HEK293 (cell line): ENCODE data around the gene CAPN1.

ENCODE experiments used
- CTCF ChIA-PET: fragments of 350-600 bp; formaldehyde crosslinking; extraction: SDS; loops from one replicate; lab custom pipeline; 2021; ENCODE audit warnings: antibody characterized with exemption; lab: Yijun Ruan, JAX
- POLR2A ChIA-PET: fragments of 300-600 bp; formaldehyde crosslinking; extraction: SDS; loops from one replicate; lab custom pipeline; 2020; ENCODE audit warnings: antibody characterized with exemption, inconsistent platforms; lab: Yijun Ruan, JAX
- H3K27ac ChIP-seq: fragments of 200-500 bp; sonication (Bioruptor generic); 2 replicates; pipeline ENCODE4 v1.5.1; 2014; ENCODE audit warnings: low read depth, low read length, control low read depth, inconsistent platforms; ENCODE audit errors: extremely low read depth
- H3K36me3 ChIP-seq, 2 experiments: fragments of 200-500 bp in 1 of 2; sonication (Bioruptor generic) in 1 of 2; 1 replicate in 1 of 2; 2 replicates in 1 of 2; pipeline ENCODE4 v1.5.1; 2014 to 2017; ENCODE audit warnings: inconsistent platforms in 2 of 2, low read length in 2 of 2; ENCODE audit not compliant: control insufficient read depth in 2 of 2, insufficient read depth in 1 of 2
- H3K4me1 ChIP-seq: fragments of 200-500 bp; sonication (Bioruptor generic); 2 replicates; pipeline ENCODE4 v1.5.1; 2014; ENCODE audit warnings: mild to moderate bottlenecking, low read length, inconsistent platforms; ENCODE audit not compliant: control insufficient read depth, insufficient read depth
- H3K4me3 ChIP-seq: 2 replicates; pipeline ENCODE4 v1.5.1; 2011; ENCODE audit warnings: low read depth, mild to moderate bottlenecking, control low read depth, low read length, moderate library complexity
- H3K9me3 ChIP-seq: fragments of 200-500 bp; sonication (Bioruptor generic); 2 replicates; pipeline ENCODE4 v1.5.1; 2014; ENCODE audit warnings: low read depth, low read length, inconsistent platforms; ENCODE audit not compliant: control insufficient read depth, insufficient read depth
- GLIS1 ChIP-seq: fragments of 450-650 bp; formaldehyde crosslinking; IDR thresholded peaks from 2 replicates; pipeline ENCODE4 v1.5.1; 2016; ENCODE audit warnings: missing biosample characterization, missing genetic modification characterization
- OVOL3 ChIP-seq: fragments of 450-650 bp; formaldehyde crosslinking; IDR thresholded peaks from 2 replicates; pipeline ENCODE4 v1.5.1; 2016; ENCODE audit warnings: missing biosample characterization, missing genetic modification characterization
- PBX3 ChIP-seq: sonication (generic); formaldehyde crosslinking; IDR thresholded peaks from 2 replicates; pipeline ENCODE4 v1.8.1; 2022; ENCODE audit warnings: mild to moderate bottlenecking, moderate library complexity, missing genetic modification reagents
- ZBTB26 ChIP-seq: fragments of 450-650 bp; formaldehyde crosslinking; optimal IDR thresholded peaks from 2 replicates; pipeline ENCODE3; 2016; ENCODE audit warnings: missing biosample characterization, mild to moderate bottlenecking, missing genetic modification characterization
- ZFP37 ChIP-seq: fragments of 450-650 bp; formaldehyde crosslinking; IDR thresholded peaks from 2 replicates; pipeline ENCODE4 v1.5.1; 2016; ENCODE audit warnings: missing biosample characterization, missing genetic modification characterization
- ZNF138 ChIP-seq: fragments of 450-650 bp; formaldehyde crosslinking; IDR thresholded peaks from 2 replicates; pipeline ENCODE4 v1.5.1; 2016; ENCODE audit warnings: missing biosample characterization, missing genetic modification characterization, borderline replicate concordance
- ZNF146 ChIP-seq: fragments of 450-650 bp; formaldehyde crosslinking; IDR thresholded peaks from 2 replicates; pipeline ENCODE4 v1.5.1; 2016; ENCODE audit warnings: missing biosample characterization, missing genetic modification characterization
- ZNF155 ChIP-seq: fragments of 450-650 bp; formaldehyde crosslinking; IDR thresholded peaks from 2 replicates; pipeline ENCODE4 v1.5.1; 2016; ENCODE audit warnings: missing biosample characterization, missing genetic modification characterization
- ZNF175 ChIP-seq: fragments of 450-650 bp; formaldehyde crosslinking; IDR thresholded peaks from 2 replicates; pipeline ENCODE4 v1.5.1; 2016; ENCODE audit warnings: missing biosample characterization, missing genetic modification characterization
- ZNF184 ChIP-seq: fragments of 450-650 bp; IDR thresholded peaks from 2 replicates; pipeline ENCODE4 v1.5.1; 2018; ENCODE audit warnings: missing biosample characterization, mild to moderate bottlenecking, missing genetic modification characterization
- ZNF214 ChIP-seq: fragments of 450-650 bp; formaldehyde crosslinking; IDR thresholded peaks from 2 replicates; pipeline ENCODE4 v1.5.1; 2017; ENCODE audit warnings: missing biosample characterization, mild to moderate bottlenecking, missing genetic modification characterization, borderline replicate concordance
- ZNF239 ChIP-seq: fragments of 450-650 bp; formaldehyde crosslinking; IDR thresholded peaks from 2 replicates; pipeline ENCODE4 v1.5.1; 2016; ENCODE audit warnings: missing biosample characterization, missing genetic modification characterization
- ZNF280C ChIP-seq: fragments of 450-650 bp; formaldehyde crosslinking; IDR thresholded peaks from 2 replicates; pipeline ENCODE4 v1.5.1; 2016; ENCODE audit warnings: missing biosample characterization, missing genetic modification characterization
- ZNF335 ChIP-seq: fragments of 450-650 bp; formaldehyde crosslinking; conservative IDR thresholded peaks from 2 replicates; pipeline ENCODE4 v1.5.1; 2016; ENCODE audit warnings: missing biosample characterization, missing genetic modification characterization
- ZNF391 ChIP-seq: fragments of 450-650 bp; formaldehyde crosslinking; IDR thresholded peaks from 2 replicates; pipeline ENCODE4 v1.5.1; 2016; ENCODE audit warnings: low read depth, missing biosample characterization, missing genetic modification characterization, borderline replicate concordance
- ZNF571 ChIP-seq: fragments of 450-650 bp; formaldehyde crosslinking; IDR thresholded peaks from 2 replicates; pipeline ENCODE4 v1.5.0; 2017; ENCODE audit warnings: missing biosample characterization, missing genetic modification characterization
- ZNF645 ChIP-seq: fragments of 450-650 bp; formaldehyde crosslinking; IDR thresholded peaks from 2 replicates; pipeline ENCODE4; 2016; ENCODE audit warnings: missing biosample characterization, missing genetic modification characterization
- ZNF701 ChIP-seq: fragments of 450-650 bp; formaldehyde crosslinking; IDR thresholded peaks from 2 replicates; pipeline ENCODE4 v1.5.1; 2016; ENCODE audit warnings: missing biosample characterization, missing genetic modification characterization
- ZNF768 ChIP-seq: fragments of 450-650 bp; formaldehyde crosslinking; IDR thresholded peaks from 2 replicates; pipeline ENCODE4 v1.5.1; 2018; ENCODE audit warnings: missing biosample characterization, mild to moderate bottlenecking, missing genetic modification characterization
- ZNF776 ChIP-seq: fragments of 450-650 bp; formaldehyde crosslinking; IDR thresholded peaks from 2 replicates; pipeline ENCODE4 v1.5.0; 2017; ENCODE audit warnings: missing biosample characterization, missing genetic modification characterization, borderline replicate concordance
- ZNF792 ChIP-seq: fragments of 450-650 bp; formaldehyde crosslinking; IDR thresholded peaks from 2 replicates; pipeline ENCODE4 v1.5.1; 2016; ENCODE audit warnings: missing biosample characterization, missing genetic modification characterization
- ZSCAN4 ChIP-seq: fragments of 450-650 bp; formaldehyde crosslinking; IDR thresholded peaks from 2 replicates; pipeline ENCODE4 v1.5.1; 2017; ENCODE audit warnings: missing biosample characterization, missing genetic modification characterization
- TF ChIP-seq, protein P1 (sequence below): fragments of 450-650 bp; formaldehyde crosslinking; IDR thresholded peaks from 2 replicates; pipeline ENCODE4 v1.5.1; 2016; ENCODE audit warnings: missing biosample characterization, missing genetic modification characterization

Gene CAPN1

GRCh38 chr11:65251476-65251875, 69.7 kb downstream of the CAPN1 start:
- TF ChIP-seq ZNF175 (tag by site-specific recombination): no peak
- no peak for TF ChIP-seq ZNF138 (tag by site-specific recombination)
- TF ChIP-seq ZNF571 (tag by site-specific recombination): no peak
- no peak for TF ChIP-seq ZNF184 (tag by site-specific recombination)
- TF ChIP-seq ZNF155 (tag by site-specific recombination): no peak
- no peak for TF ChIP-seq OVOL3 (tag by site-specific recombination)
- no peak for TF ChIP-seq ZNF776 (tag by site-specific recombination)
- no peak for TF ChIP-seq PBX3 (CRISPR knock-in tag)
- TF ChIP-seq ZNF701 (tag by site-specific recombination): no peak
- TF ChIP-seq ZNF792 (tag by site-specific recombination): no peak
- no peak for TF ChIP-seq ZNF645 (tag by site-specific recombination)
- TF ChIP-seq ZNF335 (tag by site-specific recombination): no peak
- no peak for TF ChIP-seq ZNF280C
- TF ChIP-seq ZNF239 (tag by site-specific recombination): no peak
- no peak for TF ChIP-seq ZSCAN4
- TF ChIP-seq ZNF768 (tag by site-specific recombination): no peak
- TF ChIP-seq ZBTB26 (tag by site-specific recombination): no peak
- no peak for TF ChIP-seq ZNF214 (tag by site-specific recombination)
- no peak for TF ChIP-seq ZNF146 (tag by site-specific recombination)
- POLR2A ChIA-PET: interaction anchor here (0.6 kb wide), 1 partner anchor 163 kb away, joined by 3 read pairs; no protein-coding TSS in a partner anchor
- no peaks in the 10 kb centered on the region for H3K36me3 ChIP-seq
- H3K9me3 ChIP-seq: no peaks in the 10 kb centered on the region
- H3K4me3 ChIP-seq: no peak overlapping the region
- CTCF ChIA-PET: interaction anchor here (0.7 to 7.9 kb wide), 10 partner anchors 15 to 207 kb away, joined by 3 to 62 read pairs (median 6); partner anchors contain the start of gene CDC42EP2
- no peak overlapping the region for H3K27ac ChIP-seq
- H3K4me1 ChIP-seq: no peaks in the 10 kb centered on the region

- no peak overlapping the region for H3K27ac ChIP-seq
- CTCF ChIA-PET: interaction anchor here (0.5 to 7.9 kb wide), 8 partner anchors 27 to 482 kb away, joined by 3 to 62 read pairs (median 4); partner anchors contain the start of gene CAPN1
- no peak overlapping the region for H3K4me3 ChIP-seq
- H3K36me3 ChIP-seq: no peaks in the 10 kb centered on the region
- POLR2A ChIA-PET: interaction anchor here (0.5 to 1.0 kb wide), 2 partner anchors 143 to 289 kb away, joined by 3 to 4 read pairs; partner anchors contain the start of gene TM7SF2
- no peaks in the 10 kb centered on the region for H3K4me1 ChIP-seq
- no peaks in the 10 kb centered on the region for H3K9me3 ChIP-seq
- no peak for TF ChIP-seq ZFP37 (tag by site-specific recombination)
- TF ChIP-seq, protein P1, sequence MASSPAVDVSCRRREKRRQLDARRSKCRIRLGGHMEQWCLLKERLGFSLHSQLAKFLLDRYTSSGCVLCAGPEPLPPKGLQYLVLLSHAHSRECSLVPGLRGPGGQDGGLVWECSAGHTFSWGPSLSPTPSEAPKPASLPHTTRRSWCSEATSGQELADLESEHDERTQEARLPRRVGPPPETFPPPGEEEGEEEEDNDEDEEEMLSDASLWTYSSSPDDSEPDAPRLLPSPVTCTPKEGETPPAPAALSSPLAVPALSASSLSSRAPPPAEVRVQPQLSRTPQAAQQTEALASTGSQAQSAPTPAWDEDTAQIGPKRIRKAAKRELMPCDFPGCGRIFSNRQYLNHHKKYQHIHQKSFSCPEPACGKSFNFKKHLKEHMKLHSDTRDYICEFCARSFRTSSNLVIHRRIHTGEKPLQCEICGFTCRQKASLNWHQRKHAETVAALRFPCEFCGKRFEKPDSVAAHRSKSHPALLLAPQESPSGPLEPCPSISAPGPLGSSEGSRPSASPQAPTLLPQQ (tag by site-specific recombination): no peak
- TF ChIP-seq ZNF391 (tag by site-specific recombination): no peak
- peak; percentile 61 for TF ChIP-seq GLIS1 (tag by site-specific recombination)
These were observed 73.0 kb downstream of the CAPN1 start for GRCh38 chr11:65254724-65255123.
